HG03378 (cell line): Measurements from ENCODE around the gene CENPS.
"Not testable (repeated sequence)": the region's sequence is repeated elsewhere in the genome, so short reads cannot be mapped to it uniquely, and the experiment has no call there.

Experiments used
- ATAC-seq: cut with Tn5 transposase; IDR thresholded peaks from one replicate; pipeline ENCODE4 v1.9.1; 2021; ENCODE audit warnings: mild to moderate bottlenecking, moderate library complexity; ENCODE audit not compliant: unreplicated experiment

The CENPS gene

DNA sequence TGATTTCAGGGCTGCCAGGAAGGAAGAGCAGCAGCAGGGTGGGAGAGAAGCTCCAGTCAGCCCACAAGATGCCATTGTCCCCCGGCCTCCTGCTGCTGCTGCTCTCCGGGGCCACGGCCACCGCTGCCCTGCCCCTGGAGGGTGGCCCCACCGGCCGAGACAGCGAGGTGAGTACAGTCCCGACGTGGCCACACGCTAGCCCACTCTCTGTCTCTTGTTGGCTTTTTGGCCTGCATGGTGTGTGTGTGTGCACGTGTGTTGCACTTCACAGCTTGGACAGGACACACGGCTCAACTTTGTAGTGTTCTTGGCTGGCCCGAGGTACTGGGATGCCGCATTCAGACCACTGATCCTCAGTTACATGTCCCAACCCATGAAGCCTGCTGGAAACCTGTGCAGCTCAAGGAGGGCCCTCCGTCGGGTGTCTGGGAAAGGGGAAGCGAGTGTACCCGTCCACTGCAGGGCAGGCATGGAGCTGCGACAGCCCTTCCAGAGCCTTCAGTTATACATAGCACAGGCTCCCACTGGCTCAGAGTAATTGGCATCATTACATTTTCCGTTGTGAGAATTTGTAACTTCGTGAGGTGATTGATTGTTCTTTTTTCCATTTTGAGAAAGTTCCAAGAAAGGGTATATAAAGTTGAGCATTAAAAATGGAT, 20.1 kb downstream of the CENPS start:
- ATAC-seq = no peak

DNA sequence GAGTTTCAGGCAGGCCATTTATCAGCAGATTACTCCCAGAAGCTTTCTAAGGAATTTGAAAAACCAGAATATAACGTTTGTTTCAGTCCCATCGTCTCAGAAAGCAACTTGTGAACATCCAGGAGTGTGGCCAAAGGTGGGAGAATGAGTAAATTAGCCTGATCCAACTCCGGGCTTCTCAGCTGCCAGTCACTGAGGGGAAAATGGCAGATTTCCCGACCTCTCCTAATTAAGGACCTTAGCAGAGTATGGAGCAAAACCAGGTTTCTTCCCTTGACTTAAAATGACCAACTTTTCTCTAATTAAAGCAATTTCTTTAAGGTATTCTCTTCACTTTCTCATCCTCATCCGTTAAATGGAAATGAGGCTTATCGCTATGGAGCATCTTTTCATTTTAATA, 20.6 kb downstream of the CENPS start:
- no peak for ATAC-seq

DNA sequence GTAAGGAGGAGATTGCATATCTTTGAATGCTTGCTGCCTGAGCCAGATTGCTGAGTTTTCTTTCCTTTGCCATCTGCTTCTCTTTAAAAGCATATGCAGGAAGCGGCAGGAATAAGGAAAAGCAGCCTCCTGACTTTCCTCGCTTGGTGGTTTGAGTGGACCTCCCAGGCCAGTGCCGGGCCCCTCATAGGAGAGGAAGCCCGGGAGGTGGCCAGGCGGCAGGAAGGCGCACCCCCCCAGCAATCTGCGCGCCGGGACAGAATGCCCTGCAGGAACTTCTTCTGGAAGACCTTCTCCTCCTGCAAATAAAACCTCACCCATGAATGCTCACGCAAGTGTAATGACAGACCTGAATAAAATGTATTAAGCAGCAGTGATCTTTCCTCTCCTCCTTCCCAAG, 21.1 kb downstream of the CENPS start:
- ATAC-seq = no peak

DNA sequence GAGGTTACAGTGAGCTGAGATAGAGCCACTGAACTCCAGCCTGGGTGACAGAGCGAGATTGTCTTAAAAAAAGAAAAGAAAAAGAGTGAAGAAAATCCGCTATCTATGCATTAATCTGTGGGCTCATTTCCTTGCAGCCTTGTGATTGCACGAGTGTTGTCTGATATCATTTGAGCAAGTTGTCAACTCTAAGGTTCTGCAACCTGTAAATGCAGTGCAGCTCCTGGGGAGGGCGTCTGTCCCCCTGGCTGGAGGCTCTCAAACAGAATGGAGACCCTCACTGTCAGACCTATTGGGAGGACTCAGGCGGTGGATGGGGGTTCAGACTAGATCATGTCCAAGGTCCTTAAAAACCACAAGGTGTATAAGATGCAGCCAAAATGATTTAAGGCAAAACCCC, 25.8 kb downstream of the CENPS start:
- no peak for ATAC-seq

DNA sequence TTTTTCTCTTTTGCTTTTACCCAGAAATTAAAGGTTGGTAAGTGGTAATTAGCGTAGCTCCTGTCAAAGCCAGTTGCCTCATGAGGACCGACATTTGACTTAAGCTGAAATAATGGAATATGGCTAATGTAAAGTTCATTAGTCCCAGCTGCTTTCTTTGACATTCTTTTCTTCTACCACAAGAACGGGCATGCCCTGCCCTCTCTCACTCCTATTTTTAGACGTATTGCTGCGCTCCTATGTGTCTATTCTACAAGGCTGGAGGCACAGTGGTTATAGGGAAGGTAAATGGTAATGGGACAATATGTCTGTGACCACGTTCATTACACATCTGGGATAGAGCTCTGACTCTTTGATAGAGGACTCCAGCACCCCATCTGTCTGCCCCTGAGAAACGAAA, 26.4 kb downstream of the CENPS start:
- ATAC-seq = no peak

DNA sequence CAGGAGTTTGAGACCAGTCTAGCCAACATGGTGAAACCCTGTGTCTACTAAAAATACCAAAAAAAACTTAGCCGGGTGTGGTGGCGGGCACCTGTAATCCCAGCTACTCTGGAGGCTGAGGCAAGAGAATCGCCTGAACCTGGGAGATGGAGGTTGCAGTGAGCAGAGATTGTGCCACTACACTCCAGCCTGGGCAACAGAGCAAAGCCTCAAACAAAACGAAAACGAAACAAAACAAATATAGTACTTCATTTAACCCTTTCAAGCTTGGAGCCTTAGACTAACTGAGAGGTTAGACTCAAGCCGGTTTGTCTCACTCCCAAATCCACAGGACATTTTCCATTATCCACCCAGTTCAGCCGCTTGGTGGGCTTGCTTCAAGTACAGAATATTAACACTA, 27.2 kb downstream of the CENPS start:
- ATAC-seq = not testable (repeated sequence)

DNA sequence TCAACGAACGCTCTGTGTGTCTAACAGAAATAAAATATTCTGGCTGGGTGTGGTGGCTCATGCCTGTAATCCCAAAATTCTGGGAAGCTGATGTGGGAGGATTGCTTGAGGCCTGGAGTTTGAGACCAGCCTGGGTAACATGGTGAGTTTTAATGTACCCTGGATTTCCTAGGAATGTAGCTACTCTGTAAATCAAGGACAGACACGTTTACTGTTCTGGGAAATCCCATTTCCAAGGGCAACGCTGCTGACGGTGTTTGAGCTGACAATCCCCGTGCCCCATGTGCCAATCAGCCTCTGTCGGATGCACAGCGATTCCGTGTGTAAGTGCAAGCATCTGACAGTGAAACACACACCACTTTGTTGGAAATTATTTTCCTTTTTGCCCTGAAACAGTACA, 27.6 kb downstream of the CENPS start:
- no peak for ATAC-seq

DNA sequence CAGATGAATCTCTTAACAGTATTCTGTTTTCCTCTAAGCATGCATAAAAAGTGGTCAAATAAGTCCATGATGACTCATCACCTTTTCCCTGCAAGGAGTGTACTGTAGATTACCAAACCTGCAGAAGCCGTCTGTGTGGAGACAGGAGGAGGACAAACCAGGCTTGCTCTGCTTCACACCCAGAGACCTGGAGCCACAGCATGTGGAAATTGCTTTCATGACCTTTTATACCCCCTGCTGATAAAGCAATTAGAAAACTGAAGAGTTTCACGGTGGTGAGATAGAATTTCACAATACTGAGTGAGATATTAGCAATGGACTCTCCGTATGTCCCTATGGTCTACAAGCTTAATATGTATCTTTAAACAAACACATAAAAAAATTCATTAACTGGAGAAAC, 29.0 kb downstream of the CENPS start:
- ATAC-seq = no peak

DNA sequence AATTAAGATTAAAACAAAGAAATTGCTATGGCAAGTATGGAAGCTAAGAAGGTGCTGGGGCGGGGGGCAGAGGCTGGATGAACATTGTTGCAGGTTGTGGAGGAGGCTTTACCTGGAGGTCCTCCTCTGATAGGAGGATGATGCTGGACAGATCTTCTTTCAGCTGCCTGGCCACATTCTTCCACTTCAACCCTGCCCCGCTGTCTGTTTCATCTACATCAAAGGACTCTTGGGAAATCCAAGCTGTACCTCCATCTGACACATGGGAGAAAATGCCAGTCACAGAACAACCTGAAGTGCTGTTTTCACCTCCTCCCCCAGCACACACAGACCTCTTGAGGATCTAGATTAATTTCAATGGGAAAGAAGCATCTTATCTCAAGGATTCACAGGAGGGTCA, 36.8 kb downstream of the CENPS start:
- no peak for ATAC-seq

DNA sequence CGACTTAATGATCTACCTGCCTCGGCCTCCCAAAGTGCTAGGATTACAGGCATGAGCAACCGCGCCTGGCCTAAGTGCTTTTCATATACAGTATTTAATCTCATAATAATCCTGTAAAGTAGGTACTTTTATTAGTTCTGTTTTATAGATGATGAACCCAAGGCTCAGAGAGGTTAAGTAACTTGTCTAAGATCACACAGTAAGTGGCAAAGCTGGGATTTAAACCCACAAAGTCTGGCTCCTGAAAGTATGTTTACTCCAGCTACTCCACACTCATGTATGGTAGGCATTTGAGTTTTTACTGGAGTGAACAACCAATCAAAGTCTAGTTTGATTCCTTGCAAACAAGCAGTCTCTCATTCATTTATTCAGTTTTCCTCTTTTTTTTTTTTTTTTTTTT, 39.8 kb downstream of the CENPS start:
- no peak for ATAC-seq

DNA sequence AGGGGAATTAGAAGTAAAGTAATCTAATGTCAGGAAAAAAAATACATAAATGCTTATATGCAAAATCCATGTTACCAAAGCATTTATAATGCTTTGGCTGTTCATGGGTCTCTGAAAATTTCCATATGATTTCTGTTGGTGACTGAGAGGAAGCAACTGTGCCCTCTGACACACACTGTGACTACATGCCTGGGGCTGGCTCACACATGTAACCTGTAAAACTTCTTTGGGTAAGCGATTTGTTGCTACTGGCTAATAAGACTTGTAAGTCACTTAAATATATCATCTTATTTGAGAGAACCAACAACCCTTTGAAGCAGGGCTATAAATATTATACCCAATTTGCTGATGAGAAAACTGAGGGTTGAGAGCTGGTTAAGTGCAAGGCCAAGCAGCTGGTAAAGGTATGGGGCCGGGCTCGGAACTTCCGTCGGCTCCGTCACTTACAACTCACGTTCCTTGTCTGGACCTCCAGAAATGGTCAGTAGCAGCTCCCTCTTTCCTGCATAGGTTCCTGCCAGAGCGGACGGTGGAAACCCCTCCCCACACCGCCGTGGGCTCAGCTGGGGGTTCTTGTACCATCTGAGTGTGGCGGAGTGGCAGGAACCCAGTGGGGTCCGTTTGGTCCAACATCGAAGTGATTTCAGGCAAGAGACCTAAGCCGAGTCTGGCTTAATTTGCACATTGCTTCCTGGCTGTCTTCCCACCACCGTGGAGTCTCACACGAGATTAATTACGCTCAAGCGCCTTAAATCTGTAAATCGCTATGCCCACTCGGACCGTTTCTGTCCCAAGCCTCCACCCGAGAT, 41.4 kb downstream of the CENPS start:
- ATAC-seq = no peak

DNA sequence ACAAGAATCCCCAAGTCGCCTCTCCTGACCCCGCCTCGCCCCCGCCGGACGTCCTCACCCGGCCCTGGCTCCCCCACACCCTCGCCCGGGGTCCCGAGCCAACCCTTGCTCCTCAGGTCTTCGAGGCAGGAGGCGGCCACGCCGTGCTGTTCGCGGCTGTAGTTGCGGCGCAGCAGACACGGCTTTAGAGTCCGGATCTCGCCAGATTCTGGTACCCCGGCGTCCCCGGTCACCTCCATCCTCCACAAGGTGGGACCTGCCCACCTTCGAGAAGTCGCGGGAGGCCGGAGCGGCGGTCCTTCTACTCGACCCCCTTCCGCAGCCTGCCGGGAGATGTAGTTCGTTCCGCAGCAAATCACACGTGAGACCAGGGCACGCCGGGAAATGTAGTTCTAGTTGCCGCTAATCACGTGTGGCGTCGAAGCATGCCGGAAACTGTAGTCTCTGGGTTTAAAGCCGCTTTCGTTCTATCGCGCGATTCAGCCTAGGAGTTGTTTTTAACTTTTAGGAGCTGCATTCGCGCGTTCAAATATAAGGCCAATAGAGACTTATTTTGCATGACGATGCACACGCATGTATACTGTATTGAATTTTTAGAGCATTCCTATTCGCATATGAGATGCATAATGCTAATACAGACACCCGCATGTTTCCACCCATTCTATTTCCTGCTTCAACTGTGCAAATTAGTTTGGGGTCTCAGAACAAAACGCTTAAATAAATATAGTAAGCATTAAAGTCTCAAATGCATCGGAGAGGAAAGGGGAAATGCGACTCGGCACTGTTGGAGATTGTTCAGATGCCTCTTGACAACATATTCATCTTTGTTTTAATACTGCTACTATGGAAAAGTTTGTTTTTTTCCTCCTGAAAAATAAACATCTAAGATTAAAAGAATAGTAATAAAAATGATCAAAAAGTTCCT, 42.2 kb downstream of the CENPS start, which contains the start of gene DFFA:
Gene DFFA (minus strand): TSS at position 310 of the 925 bp plus-strand sequence. CDS start 71 bp downstream, at position 239.
- peak; percentile 76 for ATAC-seq

DNA sequence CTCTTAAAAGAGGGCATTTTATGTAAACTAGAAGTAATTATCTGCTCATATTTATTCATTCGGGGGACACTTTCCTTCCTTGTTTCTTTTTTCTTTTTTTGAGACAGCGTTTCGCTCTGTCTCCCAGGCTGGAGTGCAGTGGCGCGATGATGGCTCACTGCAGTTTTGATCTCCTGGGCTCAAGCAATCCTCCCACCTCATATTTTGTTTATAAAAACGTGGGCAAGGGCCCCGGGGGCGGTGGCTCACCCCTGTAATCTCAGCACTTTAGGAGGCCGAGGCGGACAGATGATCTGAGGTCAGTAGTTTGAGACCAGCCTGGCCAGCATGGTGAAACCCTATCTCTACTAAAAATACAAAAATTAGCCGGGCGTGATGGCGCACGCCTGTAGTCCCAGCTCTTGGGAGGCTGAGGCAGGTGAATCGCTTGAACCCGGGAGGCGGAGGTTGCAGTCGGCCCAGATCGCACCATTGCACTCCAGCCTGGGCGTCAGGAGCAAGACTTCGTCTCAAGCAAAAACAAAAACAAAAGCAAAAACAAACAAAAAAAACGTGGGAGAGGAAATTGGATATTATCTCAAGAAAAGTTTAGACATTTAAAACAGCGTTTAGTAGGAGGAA, 43.0 kb downstream of the CENPS start:
- no peak for ATAC-seq

DNA sequence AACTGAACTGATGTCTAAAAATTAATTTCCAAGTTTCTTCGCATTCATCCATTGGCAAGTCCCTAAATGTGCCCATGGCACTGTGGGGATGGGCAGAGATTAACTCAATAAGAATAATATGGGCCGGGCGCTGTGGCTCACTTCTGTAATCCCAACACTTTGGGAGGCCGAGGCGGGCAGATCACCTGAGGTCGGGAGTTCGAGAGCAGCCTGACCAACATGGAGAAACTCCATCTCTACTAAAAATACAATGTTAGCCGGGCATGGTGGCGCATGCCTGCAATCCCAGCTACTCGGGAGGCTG, 44.0 kb downstream of the CENPS start:
- ATAC-seq = not testable (repeated sequence)

DNA sequence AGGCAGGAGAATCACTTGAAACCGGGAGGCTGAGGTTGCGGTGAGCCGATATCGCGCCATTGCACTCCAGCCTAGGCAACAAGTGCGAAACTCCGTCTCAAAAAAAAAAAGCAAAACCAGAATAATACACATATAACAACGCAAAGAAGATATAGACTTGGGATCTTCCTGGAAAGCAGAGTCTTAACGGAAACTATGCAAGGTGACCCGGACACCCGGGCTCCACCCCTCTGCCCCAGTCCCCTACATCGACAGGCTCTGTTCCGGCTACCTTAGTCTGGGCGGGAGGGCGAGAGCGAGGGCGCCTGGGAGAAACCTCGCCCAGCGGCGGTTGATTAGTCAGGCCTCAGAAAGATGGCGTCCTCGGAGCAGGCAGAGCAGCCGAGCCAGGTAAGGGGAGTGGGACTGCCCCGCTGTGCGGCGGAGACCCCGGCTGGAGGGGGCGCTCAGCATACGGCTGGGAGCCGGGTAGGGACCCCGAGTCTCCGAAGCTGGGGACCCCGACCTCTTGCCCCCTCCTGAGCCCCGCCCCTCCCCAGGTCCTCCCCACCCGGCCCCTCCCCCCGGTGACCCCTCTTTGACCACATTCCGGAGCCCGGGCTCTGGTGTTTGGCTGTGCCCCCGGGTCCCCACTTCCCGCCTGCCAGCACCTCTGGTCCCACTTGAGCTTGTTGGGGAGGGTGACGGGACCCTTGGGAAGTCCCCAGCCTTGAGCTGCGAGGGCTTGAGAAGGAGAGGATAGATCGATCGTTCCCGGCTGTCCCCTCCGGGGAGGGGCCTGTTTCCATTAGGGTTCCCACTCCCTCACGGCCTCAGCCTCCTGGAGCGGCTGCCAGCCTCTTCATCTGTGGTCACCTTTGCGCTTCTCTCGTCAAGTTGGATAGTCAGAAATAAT, 44.6 kb downstream of the CENPS start, which contains the start of gene PEX14:
Gene PEX14 (plus strand): TSS at position 338 of the 895 bp plus-strand sequence. CDS start 17 bp downstream, at position 355.
- ATAC-seq = peak; percentile 48

DNA sequence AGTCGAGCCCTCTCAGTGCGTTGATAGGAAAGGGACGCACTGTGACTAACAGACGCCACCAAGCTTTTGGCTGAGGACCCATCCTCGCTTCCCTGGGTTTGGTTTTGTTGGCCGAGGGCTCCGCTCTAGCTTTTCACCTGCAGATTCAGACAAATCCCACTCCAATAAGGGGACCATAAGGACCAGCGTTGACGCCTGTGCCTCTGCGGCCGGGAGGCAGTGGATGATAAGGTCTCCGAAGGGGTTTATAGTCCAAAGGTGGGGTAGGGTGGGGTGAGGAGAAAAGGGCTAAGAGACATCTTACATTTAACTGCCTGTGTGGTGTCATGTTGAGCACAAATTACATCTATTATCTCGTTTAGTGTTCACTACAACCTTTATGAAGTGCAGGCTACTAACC, 45.3 kb downstream of the CENPS start:
- ATAC-seq = peak; percentile 2

DNA sequence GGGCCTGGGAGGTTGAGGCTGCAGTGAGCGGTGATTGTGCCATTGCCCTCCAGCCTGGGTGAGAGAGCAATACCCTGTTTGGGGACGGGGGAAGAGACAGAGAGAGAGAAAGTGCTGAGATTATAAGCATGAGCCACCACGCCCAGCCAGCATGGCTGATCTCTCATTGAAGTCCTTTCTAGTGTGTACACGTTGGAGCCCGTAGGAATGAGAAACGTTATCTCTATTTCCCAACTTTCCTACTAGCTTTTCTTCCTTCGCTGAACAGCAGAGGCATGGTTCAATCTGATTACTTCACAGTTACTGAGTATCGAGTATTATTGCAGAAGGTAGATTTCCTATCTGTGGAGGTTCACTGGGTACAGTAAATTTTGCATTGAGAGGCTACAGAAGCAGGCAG, 49.1 kb downstream of the CENPS start:
- ATAC-seq = no peak

DNA sequence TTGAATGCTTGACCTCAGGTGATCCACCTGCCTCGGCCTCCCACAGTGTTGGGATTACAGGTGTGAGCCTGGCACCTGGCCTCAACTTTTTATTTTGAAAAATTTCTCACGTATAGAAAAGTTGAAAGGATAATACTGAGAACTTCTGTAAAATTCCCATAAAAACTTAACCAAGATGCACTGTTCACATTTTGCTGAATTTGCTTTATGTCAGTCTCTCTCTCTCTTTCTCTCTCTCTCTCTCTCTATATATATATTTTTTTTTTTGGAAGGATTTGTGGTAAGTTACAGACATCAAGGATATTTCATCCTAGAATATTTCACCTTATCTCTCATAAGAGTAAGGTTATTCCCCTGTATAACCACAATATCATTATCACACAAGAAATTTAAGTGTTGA, 50.4 kb downstream of the CENPS start:
- no peak for ATAC-seq

DNA sequence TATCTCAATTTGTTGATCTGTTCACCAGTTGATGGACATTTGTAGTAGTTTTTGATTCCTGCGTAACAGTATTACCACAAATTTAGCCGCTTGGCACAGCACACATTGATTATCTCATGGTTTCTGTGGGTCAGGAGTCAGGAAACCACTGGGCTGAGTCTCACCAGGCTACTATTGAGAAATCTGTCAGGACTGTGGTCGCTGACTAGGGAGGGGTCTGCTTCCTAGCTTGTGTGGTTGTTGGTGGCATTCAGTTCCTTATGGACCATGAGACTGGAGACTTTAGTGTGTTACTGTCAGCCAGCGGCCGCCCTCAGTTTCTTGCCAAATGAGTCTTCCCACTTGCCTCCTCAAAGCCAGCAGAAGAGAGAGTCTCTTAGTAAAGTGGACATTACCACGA, 54.3 kb downstream of the CENPS start:
- no peak for ATAC-seq
